ENCODE measurements around the gene ZNF496. TPM values are rescaled to one million over a fixed set of nuclear protein-coding genes. Genes with fewer than 3 reads are reported as not detected.
"Not testable (repeated sequence)": the region's sequence is repeated elsewhere in the genome, so short reads cannot be mapped to it uniquely, and the experiment has no call there.

Gene ZNF496

GRCh38 chr1:247255772-247256171, 75.9 kb downstream of the ZNF496 start, which contains the start of gene VN1R5:
VN1R5 (plus strand) TSS chr1:247256072.
- H2BK15ac ChIP-seq (replicated peaks; ENCODE audit: low read depth); H2BK120ac ChIP-seq (ENCODE audit: low read depth, low read length); H2AK5ac ChIP-seq (ENCODE audit: low read length); H3K23ac ChIP-seq (ENCODE audit: low read length); H3K9ac ChIP-seq (ENCODE audit: low read length); H3K4me3 ChIP-seq (ENCODE audit: low read length); H3K27me3 ChIP-seq (ENCODE audit: insufficient read depth, low read length, poor library complexity); H3K79me1 ChIP-seq (ENCODE audit: low read length); H3K79me2 ChIP-seq (ENCODE audit: control insufficient read depth, insufficient read depth, low read length); H3K27ac ChIP-seq (ENCODE audit: low read depth, low read length); H3K4me1 ChIP-seq (ENCODE audit: control insufficient read depth, low read depth, low read length); H4K5ac ChIP-seq (ENCODE audit: low read length); H4K8ac ChIP-seq (ENCODE audit: low read depth, low read length); H3K18ac ChIP-seq (ENCODE audit: low read length); DNase-seq; H3K4me2 ChIP-seq (ENCODE audit: low read length); H3K56ac ChIP-seq (ENCODE audit: low read length); H2BK5ac ChIP-seq (ENCODE audit: low read length); H3K36me3 ChIP-seq (ENCODE audit: control insufficient read depth, insufficient read depth, low read length); H3K4ac ChIP-seq (ENCODE audit: low read depth, low read length): not testable (repeated sequence)
- no CpG with 5 or more reads among the region's 1 CpG for WGBS (ENCODE audit: extremely low coverage, insufficient coverage, low lambda C conversion rate)

- no peak overlapping the region for H3K23ac ChIP-seq (ENCODE audit: low read length)
- no peaks in the 10 kb centered on the region for H3K36me3 ChIP-seq (ENCODE audit: control insufficient read depth, insufficient read depth, low read length)
- H2BK15ac ChIP-seq (replicated peaks; ENCODE audit: low read depth) = no peak overlapping the region
- H4K5ac ChIP-seq (ENCODE audit: low read length) = no peak overlapping the region
- H3K56ac ChIP-seq (ENCODE audit: low read length) = no peak overlapping the region
- no peaks in the 10 kb centered on the region for H3K27me3 ChIP-seq (ENCODE audit: insufficient read depth, low read length, poor library complexity)
- WGBS (ENCODE audit: extremely low coverage, insufficient coverage, low lambda C conversion rate) = no CpG with 5 or more reads among the region's 1 CpG
- no peak overlapping the region for H2BK120ac ChIP-seq (ENCODE audit: low read depth, low read length)
- H3K4me2 ChIP-seq (ENCODE audit: low read length) = no peak overlapping the region
- H3K79me1 ChIP-seq (ENCODE audit: low read length) = no peaks in the 10 kb centered on the region
- H2AK5ac ChIP-seq (ENCODE audit: low read length) = no peak overlapping the region
- H3K27ac ChIP-seq (ENCODE audit: low read depth, low read length) = no peak overlapping the region
- no peak overlapping the region for H3K18ac ChIP-seq (ENCODE audit: low read length)
- no peak overlapping the region for H4K8ac ChIP-seq (ENCODE audit: low read depth, low read length)
- no peak overlapping the region for H3K4me3 ChIP-seq (ENCODE audit: low read length)
- H3K9ac ChIP-seq (ENCODE audit: low read length) = no peak overlapping the region
- no peak overlapping the region for H3K4ac ChIP-seq (ENCODE audit: low read depth, low read length)
- no peak overlapping the region for H2BK5ac ChIP-seq (ENCODE audit: low read length)
- no peak for DNase-seq
- H3K4me1 ChIP-seq (ENCODE audit: control insufficient read depth, low read depth, low read length) = no peaks in the 10 kb centered on the region
- no peaks in the 10 kb centered on the region for H3K79me2 ChIP-seq (ENCODE audit: control insufficient read depth, insufficient read depth, low read length)
Observed at GRCh38 chr1:247247568-247247967, 84.1 kb downstream of the ZNF496 start.

Small RNA genes lying within 50 kb of the gene (small RNA-seq; reads per million reads assigned to genes)
- not detected for gene RF00019 (ENCODE audit: insufficient read depth)

All from mesendoderm (in vitro differentiated cells).